HG03565 (cell line): Measurements from ENCODE around the gene KRTAP10-11.
"Not testable (repeated sequence)": the region's sequence is repeated elsewhere in the genome, so short reads cannot be mapped to it uniquely, and the experiment has no call there.

Experiments
- ATAC-seq: cut with Tn5 transposase; IDR thresholded peaks from one replicate; pipeline ENCODE4 v1.9.1; 2021; ENCODE audit warnings: mild to moderate bottlenecking, moderate library complexity; ENCODE audit not compliant: unreplicated experiment

KRTAP10-11 gene

DNA sequence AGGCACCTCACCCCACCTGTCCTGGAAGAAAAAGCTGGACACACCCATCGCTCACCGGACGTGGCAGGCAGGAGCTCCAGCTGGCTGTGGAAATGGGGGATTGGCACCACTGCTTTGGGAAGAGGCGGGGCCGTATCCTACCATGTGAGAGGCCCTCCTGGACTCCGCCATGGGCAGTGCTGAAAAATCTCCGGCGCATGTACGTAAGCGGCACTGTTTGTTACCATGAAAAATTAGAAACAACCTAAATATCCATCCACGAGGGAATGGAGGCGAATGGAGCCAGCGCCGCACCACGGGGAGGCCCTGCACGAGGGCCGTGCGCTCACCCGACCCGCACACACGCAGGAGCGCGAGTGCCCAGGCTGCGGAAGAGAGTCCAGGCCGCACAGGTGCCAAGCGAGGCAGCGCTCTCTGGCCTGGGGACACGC lies 31.2 kb upstream of the KRTAP10-11 start:
- no peak for ATAC-seq

DNA sequence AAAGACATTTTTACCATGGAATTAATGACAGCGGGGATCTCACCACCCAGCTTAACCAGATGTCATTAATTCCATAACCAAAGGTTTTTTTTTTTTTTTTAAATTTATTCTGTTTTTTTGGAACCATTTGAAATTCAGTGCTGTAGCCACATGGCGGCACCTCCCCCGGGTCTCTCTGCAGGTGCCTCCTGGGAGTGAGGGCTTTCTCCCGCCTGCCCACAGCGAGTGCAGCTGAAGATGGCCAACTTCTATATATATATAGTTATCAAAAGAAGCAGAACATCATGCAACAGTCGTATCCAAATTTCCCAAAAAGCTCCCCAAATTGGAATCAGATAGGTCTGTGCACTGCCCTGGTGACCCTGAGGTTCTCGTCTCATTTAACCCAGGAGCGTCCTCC lies 30.7 kb upstream of the KRTAP10-11 start:
- no peak for ATAC-seq

DNA sequence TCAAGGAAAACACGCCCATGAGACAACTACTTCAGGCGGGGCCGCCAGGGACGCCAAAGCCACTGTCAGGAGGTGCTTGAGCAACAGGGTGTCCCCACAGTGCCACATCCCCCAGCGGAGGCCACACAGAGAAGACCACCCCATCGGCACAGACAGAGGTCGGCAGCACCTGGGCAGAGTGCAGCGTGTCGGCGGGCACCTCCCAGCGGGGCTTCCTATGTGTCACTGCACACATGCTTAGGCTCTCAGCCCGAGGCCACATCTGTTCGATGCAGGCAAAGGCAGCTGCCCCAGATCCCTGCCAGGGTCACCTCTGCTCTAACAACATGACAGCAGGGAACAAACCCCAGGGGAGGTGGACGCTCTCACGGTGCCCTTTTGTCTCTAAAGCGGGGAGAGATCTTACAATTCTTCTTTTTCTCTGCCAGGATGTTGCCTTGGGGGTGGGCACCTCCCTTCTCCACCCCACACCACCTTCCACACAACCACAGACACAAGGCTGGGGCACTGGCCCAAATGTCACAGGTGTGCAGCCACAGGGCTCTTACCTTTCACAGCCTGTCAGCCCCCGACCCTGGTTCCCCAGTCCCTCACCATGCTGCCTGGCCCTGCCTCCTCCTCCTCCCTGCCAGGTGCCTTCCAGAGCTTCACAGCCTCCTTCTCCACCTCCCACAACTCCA lies 30.2 kb upstream of the KRTAP10-11 start:
- no peak for ATAC-seq

DNA sequence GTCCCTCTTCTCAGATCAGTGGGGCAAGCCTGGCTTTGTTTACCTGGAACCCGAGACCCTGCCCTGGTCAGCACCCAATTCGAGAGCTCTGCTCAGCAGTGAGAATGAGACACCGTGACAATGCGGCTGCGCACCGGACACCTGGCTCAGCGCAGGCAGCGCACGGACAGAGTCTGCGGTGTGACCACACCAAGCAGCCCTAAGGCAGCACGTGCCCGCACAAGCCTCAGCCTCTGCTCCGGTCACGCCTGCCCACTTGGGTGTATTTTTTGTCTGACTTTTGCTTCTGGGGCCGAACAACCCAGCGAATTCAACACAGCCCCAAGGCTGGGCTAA lies 29.7 kb upstream of the KRTAP10-11 start:
- no peak for ATAC-seq

DNA sequence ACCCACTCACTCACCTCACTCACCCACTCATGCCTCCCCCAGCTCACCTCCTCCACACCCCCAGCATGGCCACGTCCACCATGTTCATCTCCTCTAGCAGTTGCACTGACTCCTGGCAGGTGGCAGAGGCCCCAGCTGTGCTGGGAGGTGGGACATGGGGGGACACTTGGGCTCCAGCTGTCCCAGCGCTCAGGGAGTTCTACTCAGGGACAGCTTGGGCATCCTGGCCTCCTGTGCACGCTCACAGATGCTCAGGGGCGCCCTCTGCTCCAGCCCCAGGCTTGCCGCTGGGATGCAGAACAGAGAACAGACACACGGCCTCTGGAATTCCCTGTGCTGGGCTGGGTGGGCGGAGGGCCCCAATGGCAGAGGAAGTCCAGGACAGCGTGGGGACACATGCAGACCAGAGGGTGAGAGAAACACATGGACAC lies 29.1 kb upstream of the KRTAP10-11 start:
- no peak for ATAC-seq

DNA sequence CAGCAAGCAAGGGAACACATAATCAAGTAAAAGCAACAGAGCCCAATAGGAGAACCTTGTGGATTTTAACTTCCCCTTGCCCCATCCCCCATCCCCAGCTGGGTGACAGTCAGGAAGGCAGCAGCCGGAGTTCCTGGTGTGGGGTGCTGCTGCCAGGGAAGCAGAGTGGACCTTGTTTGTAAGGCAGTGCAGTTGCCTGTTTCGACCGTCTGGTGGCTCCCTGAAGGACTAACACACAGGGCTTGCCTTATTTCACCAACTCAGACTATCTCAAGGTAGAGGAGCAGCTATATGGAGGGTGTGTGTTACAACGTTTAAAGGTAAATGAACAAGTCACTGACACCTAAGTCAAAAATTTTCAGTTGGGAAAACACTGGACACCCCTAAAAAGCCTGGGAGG lies 27.7 kb upstream of the KRTAP10-11 start:
- no peak for ATAC-seq

DNA sequence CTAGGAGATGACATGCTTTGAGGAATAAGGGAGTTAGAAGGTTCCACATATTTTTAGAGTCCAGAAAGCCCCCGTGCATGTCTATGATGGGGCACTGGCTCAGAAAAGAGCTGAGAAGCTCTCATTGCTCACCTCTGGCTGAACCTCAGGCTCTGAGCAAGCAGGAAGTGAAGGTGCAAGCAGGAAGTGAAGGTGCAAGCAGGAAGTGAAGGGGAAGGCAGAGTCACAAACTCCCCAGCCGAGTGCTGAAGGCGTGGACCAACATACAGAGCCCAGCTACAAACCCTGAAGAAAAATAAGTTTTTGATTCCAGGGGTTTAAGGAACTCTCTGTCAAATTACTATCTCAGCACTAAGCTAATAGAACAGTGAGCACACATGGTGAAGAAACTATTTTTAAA lies 27.3 kb upstream of the KRTAP10-11 start:
- no peak for ATAC-seq

DNA sequence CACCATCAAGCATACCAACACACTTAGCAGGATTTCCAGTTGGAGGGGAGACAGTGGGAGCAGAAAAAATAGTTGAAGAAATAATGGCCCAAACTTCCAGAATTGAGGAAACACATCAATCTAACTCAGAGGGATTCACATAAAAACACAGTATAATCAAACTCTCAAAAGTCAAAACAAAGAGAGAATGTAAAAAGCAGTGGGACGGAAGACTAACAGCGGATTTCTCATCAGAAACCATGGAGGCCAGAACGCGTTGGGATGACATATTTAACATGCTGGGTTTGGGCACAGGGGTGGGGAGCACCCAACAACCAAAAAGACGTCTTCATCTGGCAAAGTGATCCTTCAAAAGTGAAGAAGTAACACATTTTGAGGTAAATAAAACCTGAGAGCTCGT lies 26.3 kb upstream of the KRTAP10-11 start:
- ATAC-seq: no peak

DNA sequence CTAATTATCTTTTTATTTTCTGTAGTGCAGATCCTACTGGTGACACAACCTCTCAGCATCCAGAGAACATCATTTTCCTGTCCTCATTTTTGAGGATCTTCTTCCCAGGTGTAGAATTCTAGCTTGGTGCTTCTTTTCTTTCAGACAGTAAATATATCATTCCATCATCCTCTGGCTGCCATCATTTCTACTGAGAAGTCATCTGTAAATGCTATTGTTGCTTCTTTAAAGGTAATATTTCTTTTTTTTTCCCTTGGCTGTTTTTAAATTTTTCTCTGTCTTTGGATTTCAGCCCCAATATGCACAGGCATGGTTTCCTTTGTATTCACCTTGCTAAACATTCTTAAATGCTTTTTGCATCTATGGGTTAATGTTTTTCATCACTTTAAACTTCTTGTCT lies 22.6 kb upstream of the KRTAP10-11 start:
- ATAC-seq: no peak

DNA sequence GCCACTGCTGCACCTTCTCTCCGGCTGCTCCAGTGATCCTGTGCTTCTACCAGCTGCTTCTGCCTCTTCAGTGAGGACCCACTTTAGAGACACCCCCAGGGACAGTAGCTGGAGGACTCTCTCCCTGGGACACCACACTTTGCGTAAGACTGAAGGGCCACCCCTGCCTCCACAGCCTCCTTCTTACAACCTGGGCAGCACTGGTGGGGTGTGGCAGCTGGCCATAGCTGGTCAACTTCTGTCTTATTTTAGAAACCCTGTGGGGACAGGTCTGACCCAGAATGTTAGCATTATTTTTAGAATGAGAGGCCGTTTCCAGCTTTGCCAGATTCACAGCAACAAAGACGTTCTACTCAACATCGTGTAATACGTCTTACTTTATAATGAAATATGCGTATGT lies 20.5 kb upstream of the KRTAP10-11 start:
- ATAC-seq: no peak

DNA sequence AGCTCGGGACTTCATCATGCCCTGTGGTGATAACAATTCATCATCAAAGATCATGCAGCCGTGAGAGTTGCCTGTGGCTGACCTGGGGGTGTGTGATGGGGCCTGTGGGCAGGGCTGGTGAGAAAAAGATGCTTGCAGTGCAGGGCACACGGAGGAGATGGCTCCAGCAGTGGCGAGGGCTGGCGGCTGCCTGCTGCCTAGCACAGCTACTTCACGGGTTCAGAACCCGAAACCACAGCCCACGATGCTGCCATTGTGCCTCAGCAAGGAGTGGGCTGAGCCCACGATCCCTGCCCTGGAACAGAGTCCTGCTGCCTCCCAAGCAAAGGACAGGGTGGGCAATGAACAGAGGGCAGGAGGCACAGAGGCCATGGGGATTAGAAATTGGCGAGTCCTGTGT lies 20.0 kb upstream of the KRTAP10-11 start:
- ATAC-seq: no peak

DNA sequence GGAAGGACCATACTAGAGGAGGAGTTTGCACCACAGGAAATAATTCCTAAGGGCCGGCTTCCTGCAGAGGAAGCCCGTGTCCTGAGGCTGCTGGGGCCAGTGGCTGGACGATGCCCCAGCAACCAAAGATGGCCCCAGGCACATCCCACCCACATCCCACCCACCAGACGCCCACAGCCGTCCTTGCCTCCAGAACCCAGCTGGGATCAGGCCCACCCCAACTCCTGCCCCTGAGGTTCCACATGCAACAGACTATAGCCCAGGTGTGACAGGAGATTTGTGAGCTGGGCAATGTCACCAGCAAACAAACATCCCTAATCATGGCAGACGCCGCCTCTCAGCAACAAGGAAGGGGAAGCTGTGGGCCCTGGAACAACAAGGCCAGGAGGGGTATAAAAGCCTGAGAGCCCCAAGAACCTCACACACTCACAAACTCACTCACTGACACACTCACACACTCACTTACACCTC lies 19.5 kb upstream of the KRTAP10-11 start, which contains the start of gene KRTAP10-9:
KRTAP10-9 (plus strand) TSS at position 421 of the 471 bp plus-strand sequence. CDS start 79 bp downstream, outside the sequence.
- ATAC-seq: no peak

DNA sequence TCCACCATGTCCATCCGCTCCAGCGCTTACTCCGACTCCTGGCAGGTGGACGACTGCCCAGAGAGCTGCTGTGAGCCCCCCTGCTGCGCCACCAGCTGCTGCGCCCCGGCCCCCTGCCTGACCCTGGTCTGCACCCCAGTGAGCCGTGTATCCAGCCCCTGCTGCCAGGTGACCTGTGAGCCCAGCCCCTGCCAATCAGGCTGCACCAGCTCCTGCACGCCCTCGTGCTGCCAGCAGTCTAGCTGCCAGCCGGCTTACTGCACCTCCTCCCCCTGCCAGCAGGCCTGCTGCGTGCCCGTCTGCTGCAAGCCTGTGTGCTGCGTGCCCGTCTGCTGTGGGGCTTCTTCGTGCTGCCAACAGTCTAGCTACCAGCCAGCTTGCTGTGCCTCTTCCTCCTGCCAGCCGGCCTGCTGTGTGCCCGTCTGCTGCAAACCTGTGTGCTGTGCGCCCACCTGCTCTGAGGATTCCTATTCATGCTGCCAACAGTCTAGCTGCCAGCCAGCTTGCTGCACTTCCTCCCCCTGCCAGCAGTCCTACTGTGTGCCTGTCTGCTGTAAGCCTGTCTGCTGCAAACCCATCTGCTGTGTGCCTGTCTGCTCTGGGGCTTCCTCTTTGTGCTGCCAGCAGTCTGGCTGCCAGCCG lies 18.9 kb upstream of the KRTAP10-11 start:
- not testable (repeated sequence) for ATAC-seq

DNA sequence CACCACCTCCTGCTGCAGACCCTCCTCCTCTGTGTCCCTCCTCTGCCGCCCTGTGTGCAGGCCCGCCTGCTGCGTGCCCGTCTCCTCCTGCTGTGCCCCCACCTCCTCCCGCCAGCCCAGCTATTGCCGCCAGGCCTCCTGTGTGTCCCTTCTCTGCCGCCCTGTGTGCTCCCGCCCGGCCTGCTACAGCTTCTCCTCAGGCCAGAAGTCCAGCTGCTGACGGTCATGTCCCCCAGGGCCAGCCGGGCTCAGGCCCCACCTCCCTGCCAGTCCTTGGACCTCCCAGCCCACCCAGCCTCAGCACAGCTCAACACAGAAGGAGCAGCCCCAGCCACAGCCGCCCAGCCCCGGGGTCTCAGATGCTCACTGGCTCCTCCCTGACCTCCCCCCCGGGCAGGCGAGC lies 18.4 kb upstream of the KRTAP10-11 start:
- not testable (repeated sequence) for ATAC-seq

DNA sequence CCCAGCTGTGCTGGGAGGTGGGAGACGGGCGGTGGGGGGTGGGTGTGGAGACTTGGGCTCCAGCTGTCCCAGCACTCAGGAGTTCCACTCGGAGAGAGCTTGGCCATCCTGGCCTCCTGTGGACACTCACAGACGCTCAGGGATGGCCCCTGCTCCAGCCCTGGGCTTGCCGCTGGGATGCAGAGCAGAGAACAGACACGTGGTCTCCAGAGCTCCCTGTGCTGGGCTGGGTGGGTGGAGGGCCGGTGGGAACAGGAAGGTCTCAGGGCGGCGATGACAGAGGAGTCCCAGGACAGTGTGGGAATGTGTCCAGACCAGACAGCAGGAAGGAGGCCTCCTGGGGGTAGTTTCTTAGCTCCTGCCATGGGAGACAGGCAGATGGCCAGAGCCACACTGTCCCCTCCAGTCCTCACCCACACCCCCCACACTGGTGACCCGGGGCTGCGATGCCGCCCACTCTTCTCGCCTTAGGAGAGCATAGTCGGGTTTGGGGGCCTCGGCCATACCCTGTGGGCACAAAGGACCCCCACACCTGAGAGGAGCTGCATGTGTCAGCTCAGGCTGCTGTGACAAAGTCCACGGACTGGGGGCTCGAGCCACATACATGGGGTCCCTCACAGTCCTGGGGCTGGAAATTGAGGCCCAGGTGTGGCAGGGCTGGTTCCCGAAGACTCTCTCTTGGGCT lies 17.4 kb upstream of the KRTAP10-11 start:
- ATAC-seq: no peak

DNA sequence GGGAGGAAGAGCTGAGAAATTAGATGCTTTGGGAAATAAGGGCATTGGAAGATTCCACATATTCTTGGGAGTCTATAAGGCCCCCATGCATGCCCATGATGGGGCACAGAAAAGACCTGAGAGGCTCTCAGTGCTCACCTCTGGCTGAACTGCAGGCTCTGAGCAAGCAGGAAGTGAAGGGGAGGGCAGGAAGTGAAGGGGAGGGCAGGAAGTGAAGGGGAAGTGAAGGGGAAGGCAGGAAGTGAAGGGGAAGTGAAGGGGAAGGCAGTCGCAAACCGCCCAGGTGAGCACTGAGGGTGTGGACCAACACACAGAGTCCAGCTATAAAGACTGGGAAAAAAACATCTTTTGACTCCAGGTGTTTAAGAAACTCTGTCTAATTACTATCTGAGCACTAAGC lies 15.8 kb upstream of the KRTAP10-11 start:
- ATAC-seq: no peak

DNA sequence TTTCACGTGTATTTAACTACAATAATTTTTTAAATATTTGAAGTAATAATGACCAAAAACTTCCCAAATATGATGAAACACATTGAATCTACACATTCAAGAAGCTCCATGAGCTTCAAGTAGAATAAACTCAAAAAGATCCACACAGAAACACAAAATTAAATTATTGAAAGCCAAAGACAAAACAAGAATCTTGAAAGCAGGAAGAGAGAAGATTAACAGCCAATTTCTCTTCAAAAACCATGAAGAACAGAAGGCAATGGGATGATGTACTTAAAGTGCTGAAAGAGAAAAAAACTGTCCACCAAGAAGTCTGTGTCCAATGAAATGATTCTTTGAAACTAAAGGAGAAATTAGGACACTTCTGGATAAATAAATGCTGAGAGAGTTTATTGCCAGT lies 14.1 kb upstream of the KRTAP10-11 start:
- no peak for ATAC-seq

DNA sequence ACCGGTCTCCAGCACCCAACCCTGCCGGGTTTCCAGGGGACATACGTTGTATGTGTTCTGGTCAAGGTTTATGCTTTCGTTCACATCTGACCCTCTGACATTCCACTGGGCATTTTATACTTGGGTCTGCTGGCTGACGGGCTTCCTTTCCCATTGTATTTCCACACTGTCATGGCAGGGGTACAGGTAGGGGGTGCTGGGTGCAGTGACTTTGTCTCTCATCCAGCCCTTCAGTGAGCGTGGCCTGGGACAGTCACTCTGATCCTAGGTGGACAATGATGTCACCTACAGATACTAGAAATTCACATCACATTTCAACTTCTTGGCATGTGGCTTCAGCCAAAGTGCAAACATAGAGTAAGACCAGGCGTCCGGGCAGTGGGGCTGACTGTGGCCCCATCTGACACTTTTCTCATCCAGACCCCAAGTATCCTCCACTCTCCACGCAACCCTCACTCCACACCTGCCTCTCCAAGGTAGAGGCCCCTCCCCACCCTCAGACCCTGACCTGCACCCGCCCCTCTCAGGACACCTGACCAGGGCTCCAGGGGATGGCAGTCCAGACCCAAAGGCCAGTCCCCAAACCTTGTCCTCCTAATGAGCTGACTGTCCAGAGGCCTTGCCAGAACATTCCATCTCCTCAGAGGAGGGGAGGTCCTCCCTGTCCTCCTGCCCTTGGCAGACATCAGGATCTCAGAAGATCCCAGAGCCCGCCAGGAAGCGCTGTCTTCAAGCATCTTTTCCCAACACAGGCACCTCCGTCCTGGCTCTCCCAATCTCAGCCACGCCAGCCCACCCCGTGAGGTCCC lies 9.8 kb upstream of the KRTAP10-11 start:
- no peak for ATAC-seq

DNA sequence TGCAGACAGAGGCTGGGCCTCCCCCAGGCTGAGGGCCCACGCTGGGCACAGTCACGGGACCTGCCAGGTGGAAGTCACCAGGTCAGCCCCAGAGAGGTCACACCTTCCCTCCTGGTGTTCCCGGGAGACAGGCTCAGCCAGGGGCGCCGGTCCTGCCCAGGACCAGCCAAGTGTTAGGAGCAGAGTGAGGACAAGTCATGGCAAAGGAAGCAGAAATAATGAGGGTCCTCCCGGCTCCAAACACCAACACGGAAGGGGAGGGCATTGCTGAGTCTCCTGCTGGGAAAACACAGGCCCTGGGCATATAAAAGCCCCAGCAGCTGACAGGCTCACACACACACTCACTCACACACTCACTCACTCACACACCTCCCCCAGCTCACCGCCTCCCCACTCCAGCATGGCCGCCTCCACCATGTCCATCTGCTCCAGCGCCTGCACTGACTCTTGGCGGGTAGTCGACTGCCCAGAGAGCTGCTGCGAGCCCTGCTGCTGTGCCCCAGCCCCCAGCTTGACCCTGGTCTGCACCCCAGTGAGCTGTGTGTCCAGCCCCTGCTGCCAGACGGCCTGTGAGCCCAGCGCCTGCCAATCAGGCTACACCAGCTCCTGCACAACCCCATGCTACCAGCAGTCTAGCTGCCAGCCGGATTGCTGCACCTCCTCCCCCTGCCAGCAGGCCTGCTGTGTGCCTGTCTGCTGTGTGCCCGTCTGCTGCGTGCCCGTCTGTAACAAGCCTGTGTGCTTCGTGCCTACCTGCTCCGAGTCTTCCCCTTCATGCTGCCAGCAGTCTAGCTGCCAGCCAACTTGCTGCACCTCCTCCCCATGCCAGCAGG lies 9.0 kb upstream of the KRTAP10-11 start, which contains the start of gene KRTAP10-10:
KRTAP10-10 (plus strand) TSS at position 339 of the 833 bp plus-strand sequence; CDS start at position 401, 62 bp downstream.
- ATAC-seq: no peak

DNA sequence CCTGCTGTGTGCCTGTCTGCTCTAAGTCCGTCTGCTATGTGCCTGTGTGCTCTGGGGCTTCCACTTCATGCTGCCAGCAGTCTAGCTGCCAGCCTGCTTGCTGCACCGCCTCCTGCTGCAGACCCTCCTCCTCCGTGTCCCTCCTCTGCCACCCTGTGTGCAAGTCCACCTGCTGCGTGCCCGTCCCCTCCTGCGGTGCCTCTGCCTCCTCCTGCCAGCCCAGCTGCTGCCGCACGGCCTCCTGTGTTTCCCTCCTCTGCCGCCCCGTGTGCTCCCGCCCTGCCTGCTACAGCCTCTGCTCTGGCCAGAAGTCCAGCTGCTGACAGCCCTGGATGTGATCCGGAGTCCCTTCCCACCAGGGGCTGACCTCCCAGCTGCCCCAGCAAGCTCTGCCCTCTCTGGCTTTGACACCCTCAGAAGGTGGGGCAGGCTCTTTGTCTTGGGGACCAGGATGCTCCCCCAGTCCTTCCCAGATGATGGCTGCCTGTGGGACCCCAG lies 8.3 kb upstream of the KRTAP10-11 start:
- not testable (repeated sequence) for ATAC-seq
